OCI-LY3 (cell line): ENCODE data around the gene MDM4.

Experiments
- H2AFZ ChIP-seq: fragments of 200-600, 300-600 bp; shearing (Covaris generic); 2 replicates; pipeline ENCODE4 v1.6.0; 2014; ENCODE audit warnings: antibody characterized with exemption, low read depth, low read length
- H3K27ac ChIP-seq: fragments of 200-600, 300-600 bp; sonication (generic); 2 replicates; pipeline ENCODE4 v1.5.1; 2014; ENCODE audit warnings: mild to moderate bottlenecking, low read length, moderate library complexity, mixed read lengths
- H3K27me3 ChIP-seq: fragments of 200-600, 300-600 bp; sonication (generic); 2 replicates; pipeline ENCODE4 v1.6.1; 2014; ENCODE audit warnings: low read depth, low read length, mixed read lengths
- H3K36me3 ChIP-seq: fragments of 200-600, 300-600 bp; sonication (generic); replicated peaks from 2 replicates; pipeline ENCODE3; 2014; ENCODE audit warnings: low read depth, low read length, mixed read lengths
- H3K4me1 ChIP-seq: fragments of 300-600, 200-600 bp; sonication (generic); 2 replicates; pipeline ENCODE4 v1.6.1; 2014; ENCODE audit warnings: low read length, mixed read lengths
- H3K4me2 ChIP-seq: fragments of 200-600, 300-600 bp; sonication (generic); 2 replicates; pipeline ENCODE4 v1.6.1; 2014; ENCODE audit warnings: low read length, mixed read lengths
- H3K4me3 ChIP-seq: fragments of 300-600, 200-600 bp; sonication (generic); 2 replicates; pipeline ENCODE4 v1.5.1; 2014; ENCODE audit warnings: antibody characterized with exemption, mild to moderate bottlenecking, low read length, moderate library complexity
- H3K79me2 ChIP-seq: fragments of 300-600, 200-600 bp; shearing (Covaris generic); 2 replicates; pipeline ENCODE4 v1.6.1; 2014; ENCODE audit warnings: mild to moderate bottlenecking, low read length, mixed read lengths
- H3K9ac ChIP-seq: fragments of 300-600, 200-600 bp; shearing (Covaris generic); 2 replicates; pipeline ENCODE4 v1.6.0; 2014; ENCODE audit warnings: mild to moderate bottlenecking, low read length, moderate library complexity
- H3K9me3 ChIP-seq: fragments of 200-600, 300-600 bp; shearing (Covaris generic); 2 replicates; pipeline ENCODE4 v1.6.1; 2014; ENCODE audit warnings: low read length, mixed read lengths; ENCODE audit not compliant: insufficient read depth
- H4K20me1 ChIP-seq: fragments of 200-600, 300-600 bp; sonication (generic); 2 replicates; pipeline ENCODE4 v1.6.1; 2016; ENCODE audit warnings: low read length, mixed read lengths; ENCODE audit not compliant: insufficient read depth
- CTCF ChIP-seq: fragments of 200-600, 300-600 bp; sonication (generic); IDR thresholded peaks from 2 replicates; pipeline ENCODE4 v1.5.1; 2014; ENCODE audit warnings: antibody characterized with exemption, low read length, low read depth
- EZH2phosphoT487 ChIP-seq: fragments of 200-600 bp; shearing (Covaris generic); IDR thresholded peaks from 2 replicates; pipeline ENCODE4 v1.6.1; 2018; ENCODE audit warnings: antibody characterized with exemption, mixed run types, low read depth

MDM4 gene

GRCh38 chr1:204499511-204500468 lies 16.4 kb upstream of the MDM4 start:
- Histone ChIP-seq H3K27ac (no peak overlapping the region), H3K9me3 (0 out of 2 replicates have a peak, but pooled peaks cover 3% of the 10 kb centered on the region), H3K79me2 (no peaks in the 10 kb centered on the region), H4K20me1 (no peaks in the 10 kb centered on the region), H3K36me3 (no peaks in the 10 kb centered on the region), H3K27me3 (0 out of 2 replicates have a peak, but pooled peaks cover 2% of the 10 kb centered on the region), H2AFZ (peak overlapping the region; percentile 64; the same call in 1 of the 2 replicates), H3K4me1 (peaks cover 37% of the 10 kb centered on the region), H3K4me2 (0 out of 2 replicates have a peak overlapping the region, but pooled peaks have one; percentile 39), H3K9ac (no peak overlapping the region), H3K4me3 (no peak overlapping the region)
- TF ChIP-seq CTCF (no peak), EZH2phosphoT487 (no peak)

- Histone ChIP-seq H4K20me1 (no peaks in the 10 kb centered on the region), H3K4me1 (peaks cover 31% of the 10 kb centered on the region), H3K4me3 (no peak overlapping the region), H2AFZ (no peak overlapping the region), H3K36me3 (no peaks in the 10 kb centered on the region), H3K9ac (no peak overlapping the region), H3K27ac (no peak overlapping the region), H3K9me3 (no peaks in the 10 kb centered on the region), H3K4me2 (no peak overlapping the region), H3K79me2 (no peaks in the 10 kb centered on the region), H3K27me3 (no peaks in the 10 kb centered on the region)
- TF ChIP-seq EZH2phosphoT487 (no peak), CTCF (no peak)
These were observed 14.0 kb upstream of the MDM4 start for GRCh38 chr1:204502241-204502640.

- H3K4me2 ChIP-seq: peak overlapping the region; percentile 73
- H3K9ac ChIP-seq: peak overlapping the region; percentile 11; the same call in 1 of the 2 replicates
- H3K27ac ChIP-seq: 0 out of 2 replicates have a peak overlapping the region, but pooled peaks have one; percentile 4
- peak overlapping the region; percentile 93 for H2AFZ ChIP-seq
- no peaks in the 10 kb centered on the region for H3K36me3 ChIP-seq
- no peaks in the 10 kb centered on the region for H3K79me2 ChIP-seq
- H4K20me1 ChIP-seq: no peaks in the 10 kb centered on the region
- TF ChIP-seq EZH2phosphoT487: no peak
- peak; percentile 93 for TF ChIP-seq CTCF
- no peaks in the 10 kb centered on the region for H3K27me3 ChIP-seq
- H3K4me3 ChIP-seq: peak overlapping the region; percentile 48
- no peaks in the 10 kb centered on the region for H3K9me3 ChIP-seq
- H3K4me1 ChIP-seq: peaks cover 31% of the 10 kb centered on the region
These were observed 12.9 kb upstream of the MDM4 start for GRCh38 chr1:204503122-204503912.
